HG02678 (cell line): Measurements from ENCODE around the gene CCT5.

Experiments
- ATAC-seq: cut with Tn5 transposase; IDR thresholded peaks from one replicate; pipeline ENCODE4 v1.9.1; 2021; ENCODE audit warnings: mild to moderate bottlenecking, moderate library complexity; ENCODE audit not compliant: unreplicated experiment

The CCT5 gene

DNA sequence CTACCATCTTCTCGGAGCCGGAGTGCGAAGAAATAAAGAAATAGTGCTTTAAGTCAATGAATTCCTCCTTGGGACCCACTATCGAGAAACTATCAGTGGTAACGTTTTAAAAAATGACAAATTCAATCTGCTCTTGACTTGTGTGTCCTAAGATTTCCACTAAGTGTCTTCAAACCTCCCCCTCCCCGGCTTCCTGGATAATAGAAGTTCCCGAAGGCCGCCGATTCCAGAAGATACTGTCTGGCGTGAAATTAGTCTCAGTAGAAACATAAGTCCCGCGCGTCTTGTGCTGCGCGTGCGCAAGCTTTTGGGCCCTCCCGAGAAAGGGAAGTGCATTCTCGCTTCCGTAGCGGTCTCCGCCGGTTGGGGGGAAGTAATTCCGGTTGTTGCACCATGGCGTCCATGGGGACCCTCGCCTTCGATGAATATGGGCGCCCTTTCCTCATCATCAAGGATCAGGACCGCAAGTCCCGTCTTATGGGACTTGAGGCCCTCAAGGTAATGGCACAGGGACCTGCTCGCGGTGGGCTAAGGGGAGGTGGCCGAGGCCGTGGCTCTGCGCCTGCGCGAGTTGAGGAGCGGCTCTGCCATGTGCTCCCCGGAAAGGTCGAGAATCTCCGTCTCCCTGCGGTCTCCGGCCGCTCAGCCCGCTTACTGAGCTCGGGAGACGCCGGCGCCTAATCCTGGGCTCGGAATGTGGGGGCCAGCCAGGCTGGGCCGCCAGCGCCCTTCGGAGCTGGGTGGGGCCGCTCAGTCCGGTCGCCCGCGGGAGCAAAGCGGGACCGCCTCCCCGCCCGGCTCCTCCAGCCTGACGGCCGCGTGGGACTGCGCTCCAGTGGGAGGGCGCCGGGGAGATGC is at the start of gene CCT5:
CCT5 (plus strand) TSS at position 333 of the 858 bp plus-strand sequence; CDS start at position 394, 61 bp downstream.
- ATAC-seq: peak; percentile 80

DNA sequence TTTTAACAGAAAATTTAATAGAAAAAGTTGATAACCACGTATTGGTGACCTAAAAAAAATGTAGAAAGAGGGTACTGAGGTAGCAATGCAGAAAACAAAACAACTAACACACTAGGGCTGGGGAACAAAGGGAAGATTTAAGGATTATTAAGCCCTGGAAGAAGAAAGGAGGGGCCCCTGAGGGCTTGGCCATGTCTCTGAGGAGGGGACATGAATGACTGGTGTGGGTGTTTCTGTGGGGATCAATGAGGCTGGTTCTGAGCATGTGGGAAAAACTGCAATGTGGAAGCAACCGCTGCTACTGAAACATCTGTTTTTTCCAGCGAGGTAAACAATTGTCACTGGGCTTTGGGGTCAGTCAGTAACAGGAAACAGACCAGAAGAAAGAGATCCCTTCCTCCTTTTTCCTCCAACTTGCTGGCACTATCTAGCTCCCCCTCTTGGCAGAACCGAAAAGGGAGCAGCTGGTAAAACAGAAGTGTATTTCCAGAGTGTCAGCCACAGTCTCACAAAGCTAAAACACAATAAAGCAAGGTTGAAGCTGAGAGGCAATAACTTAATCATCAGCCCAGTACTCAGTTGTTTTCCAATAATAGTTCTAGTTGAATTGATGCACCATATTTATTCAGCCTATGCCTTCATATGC is 48.7 kb upstream of the CCT5 start:
- ATAC-seq: no peak

DNA sequence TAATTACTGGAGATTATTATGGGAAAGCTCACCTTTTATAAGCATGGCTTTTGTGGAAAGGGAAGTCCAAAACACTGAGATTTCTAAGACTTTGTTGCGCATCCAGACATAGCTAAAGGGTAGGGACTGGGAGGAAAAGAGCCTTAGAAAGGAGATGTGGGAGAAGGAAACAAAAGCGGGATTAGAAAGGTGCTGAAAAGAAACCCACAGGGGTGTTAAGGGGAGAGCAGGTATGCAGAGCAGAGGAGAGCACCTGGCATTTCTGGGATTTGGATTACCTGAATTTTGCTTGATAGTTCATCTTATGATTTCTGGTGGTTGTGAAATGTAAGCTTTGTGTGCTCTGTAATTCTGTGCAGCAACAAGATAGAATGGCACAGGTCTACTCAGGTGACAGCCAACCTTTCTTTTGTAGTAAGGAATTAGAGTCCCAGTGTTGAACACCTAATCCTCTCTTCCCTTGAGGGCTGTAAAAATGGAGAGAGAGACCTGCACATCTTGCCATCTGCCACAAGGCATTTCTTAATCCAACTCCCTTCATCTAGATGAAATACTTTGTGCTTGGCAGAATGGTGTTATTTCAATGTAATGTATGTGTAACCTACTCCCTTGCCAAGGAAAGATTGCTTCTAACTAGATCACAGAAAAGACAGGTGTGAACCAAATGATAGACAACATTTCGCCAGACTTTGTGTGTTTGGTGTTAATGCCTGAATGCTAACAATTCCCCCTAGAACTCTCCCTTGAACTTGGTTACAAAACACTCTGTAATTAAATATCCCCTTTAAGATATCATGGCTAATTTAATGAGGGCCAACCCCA is 47.8 kb upstream of the CCT5 start:
- no peak for ATAC-seq

DNA sequence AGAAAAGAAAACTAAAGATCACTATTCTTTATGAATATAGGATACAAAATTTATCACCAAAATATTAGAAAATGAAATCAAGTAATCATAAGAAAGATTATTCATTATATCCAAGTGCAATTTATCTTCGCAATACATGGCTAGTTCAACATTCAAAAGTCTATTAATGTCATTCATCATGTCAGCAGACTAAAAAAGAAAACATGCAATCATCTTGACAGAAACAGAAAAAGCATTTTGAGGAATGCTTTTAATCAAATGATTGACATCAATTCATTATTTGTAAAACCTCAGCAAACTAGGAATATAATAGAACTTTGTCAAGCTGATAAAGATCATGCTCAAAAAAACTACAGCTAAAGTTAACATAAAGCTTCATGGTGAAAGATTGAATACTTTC is 41.1 kb upstream of the CCT5 start:
- no peak for ATAC-seq

DNA sequence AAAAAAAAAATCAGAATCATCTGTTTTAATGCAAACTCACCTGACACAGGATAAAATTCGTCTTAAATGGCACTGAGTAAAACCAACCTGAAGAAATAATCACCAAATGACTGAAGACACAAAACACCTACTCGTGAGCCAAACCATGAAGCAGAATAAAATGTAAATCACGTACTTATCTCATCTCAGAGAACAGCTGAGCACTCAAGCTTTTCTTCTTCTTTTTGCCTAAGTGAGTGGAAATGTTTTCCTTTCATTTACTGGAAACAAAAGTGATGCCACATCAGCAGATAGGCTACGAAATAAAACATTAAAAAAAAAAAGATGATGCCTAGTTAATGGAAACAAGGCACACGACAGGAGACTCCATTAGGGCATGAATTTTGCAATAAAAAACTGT is 36.8 kb upstream of the CCT5 start:
- ATAC-seq: no peak

DNA sequence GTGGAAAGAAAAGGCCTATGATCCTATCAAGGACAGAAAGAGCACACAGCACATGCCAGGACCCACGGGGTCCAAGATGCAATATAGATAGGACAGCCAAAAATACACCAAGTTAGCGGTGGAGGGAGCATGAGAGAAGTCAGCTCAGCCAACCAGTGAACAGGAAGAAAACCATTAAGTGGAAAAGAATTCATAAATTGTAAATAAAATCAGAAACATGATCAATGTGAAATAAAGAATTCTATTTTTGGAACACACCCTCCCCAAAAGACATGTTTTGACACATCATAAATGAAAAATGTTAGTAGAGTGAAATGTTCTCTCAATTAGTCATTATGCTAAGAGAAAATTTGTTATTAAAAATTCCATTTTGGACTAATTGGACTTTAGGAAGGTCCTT is 36.0 kb upstream of the CCT5 start:
- no peak for ATAC-seq

DNA sequence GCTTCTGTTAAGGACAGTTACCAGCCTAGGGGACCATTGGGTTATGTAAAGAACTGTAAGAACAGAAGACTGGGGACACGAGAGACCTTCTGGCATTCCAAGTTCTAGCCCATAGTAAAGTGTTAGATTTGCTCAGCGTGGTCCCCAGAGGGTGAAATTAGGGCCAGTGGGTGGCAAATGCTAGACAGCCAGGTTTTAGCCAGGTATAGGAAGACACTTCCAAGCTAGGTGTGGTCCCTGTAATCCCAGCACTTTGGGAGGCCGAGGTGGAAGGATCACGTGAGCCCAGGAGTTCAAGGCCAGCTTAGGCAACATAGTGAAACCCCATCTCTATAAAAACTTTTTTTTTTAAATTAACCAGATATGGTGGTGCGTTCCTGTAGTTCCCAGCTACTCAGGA is 34.7 kb upstream of the CCT5 start:
- no peak for ATAC-seq

DNA sequence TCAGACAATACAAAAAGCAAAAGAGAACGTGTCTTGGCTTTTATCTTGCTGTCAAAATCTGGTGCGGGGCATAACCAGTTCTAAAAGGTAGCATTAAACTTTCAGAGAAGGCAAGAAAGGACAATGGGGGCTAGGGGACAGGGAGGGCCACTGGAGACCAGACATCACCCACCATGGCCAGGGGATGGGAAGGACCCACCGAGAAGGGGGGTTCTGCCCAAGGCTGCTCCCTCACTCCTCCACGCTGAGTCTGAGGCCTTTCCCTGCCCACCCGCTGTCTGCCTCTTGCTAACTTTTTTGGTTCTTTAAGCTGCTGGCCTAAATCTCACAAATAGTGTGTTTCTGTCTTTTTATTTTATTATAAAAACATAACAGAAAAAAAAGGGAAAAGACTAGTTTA is 34.0 kb upstream of the CCT5 start:
- no peak for ATAC-seq

- ATAC-seq: no peak
Measured at GRCh38 chr5:10218658-10219057, 31.4 kb upstream of the CCT5 start.

GRCh38 chr5:10219068-10219467 is 31.0 kb upstream of the CCT5 start:
- no peak for ATAC-seq

DNA sequence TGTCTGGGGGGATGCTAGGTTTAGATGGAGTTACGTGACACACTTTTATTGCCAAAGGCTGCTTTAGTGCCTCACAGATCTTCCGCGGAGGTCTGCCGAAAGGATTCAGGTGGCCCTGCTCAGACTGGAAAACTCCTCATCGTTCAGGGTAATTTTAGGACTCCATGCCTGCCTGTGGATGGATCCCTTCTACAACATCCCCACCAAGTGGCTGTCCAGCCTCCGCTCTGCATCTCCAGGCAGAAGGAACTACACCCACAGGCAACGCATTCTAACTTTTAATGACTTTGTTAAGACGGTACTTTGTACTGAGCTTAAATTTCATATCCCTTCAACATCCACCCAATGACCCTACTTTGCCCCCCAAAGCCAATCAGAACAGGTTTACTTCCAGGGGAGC is 29.8 kb upstream of the CCT5 start:
- ATAC-seq: no peak

DNA sequence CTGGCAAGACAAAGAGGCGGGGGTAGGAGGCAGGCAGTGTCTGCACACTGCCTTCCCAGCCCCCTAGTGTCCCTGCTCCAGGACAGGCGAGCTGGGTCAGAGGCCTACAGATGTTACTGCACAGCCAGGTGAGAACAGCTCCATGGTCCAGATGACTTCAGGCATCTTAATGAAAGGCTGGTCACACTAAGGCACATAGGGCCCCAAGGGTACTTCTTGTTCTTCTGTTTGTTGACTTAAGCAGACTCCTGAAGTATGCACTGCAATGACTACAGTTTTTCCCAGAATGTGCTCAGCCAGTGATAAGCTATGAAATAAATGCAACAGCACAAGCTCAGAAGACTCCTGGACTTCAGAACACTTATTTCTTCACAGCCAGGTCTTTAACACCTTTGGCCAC is 27.8 kb upstream of the CCT5 start:
- ATAC-seq: no peak

DNA sequence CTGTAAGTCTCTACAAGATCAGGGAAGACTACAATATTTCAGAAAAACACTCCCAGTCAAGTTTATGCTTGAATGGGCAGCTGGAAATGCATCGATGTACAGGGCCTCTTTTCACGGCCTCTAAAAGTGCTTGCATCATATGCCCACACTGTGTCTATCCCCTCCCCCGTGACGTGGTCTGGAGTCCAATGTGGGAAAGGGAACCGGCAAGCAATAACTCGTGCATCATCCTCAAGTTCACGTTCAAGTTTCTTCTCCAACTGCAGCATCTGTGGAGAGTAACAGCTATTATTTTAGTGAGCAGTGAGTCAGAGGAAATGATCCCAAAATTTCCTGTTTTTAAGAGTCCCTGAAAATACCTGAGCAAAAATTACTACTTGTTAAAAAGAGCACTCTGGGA is 22.7 kb upstream of the CCT5 start:
- no peak for ATAC-seq

- no peak for ATAC-seq
Measured at GRCh38 chr5:10228288-10228687, 21.8 kb upstream of the CCT5 start.

GRCh38 chr5:10229306-10230048 is 20.6 kb upstream of the CCT5 start:
- no peak for ATAC-seq

GRCh38 chr5:10232386-10232785 is 17.7 kb upstream of the CCT5 start:
- no peak for ATAC-seq

DNA sequence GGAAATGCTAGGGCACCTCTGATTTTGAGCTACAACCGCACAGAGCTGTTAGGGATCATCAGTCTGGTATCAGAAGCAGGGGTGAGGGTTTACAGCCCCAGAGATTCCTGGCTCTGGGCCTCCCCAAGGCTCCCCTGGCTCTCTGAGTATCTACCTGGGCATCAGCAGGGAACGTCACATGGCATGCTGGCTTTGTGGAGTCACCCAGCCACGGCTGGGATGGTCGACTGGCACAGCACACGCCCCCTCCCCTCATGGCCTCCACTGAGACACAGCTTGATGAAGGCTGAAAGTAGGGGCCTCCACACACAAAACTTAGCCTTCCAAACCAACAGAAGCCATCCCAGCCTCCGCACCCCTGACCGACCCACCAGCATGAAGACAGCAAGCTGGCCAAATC is 17.1 kb upstream of the CCT5 start:
- no peak for ATAC-seq

GRCh38 chr5:10233505-10233904 is 16.6 kb upstream of the CCT5 start:
- no peak for ATAC-seq

GRCh38 chr5:10235350-10235749 is 14.7 kb upstream of the CCT5 start:
- ATAC-seq: no peak

DNA sequence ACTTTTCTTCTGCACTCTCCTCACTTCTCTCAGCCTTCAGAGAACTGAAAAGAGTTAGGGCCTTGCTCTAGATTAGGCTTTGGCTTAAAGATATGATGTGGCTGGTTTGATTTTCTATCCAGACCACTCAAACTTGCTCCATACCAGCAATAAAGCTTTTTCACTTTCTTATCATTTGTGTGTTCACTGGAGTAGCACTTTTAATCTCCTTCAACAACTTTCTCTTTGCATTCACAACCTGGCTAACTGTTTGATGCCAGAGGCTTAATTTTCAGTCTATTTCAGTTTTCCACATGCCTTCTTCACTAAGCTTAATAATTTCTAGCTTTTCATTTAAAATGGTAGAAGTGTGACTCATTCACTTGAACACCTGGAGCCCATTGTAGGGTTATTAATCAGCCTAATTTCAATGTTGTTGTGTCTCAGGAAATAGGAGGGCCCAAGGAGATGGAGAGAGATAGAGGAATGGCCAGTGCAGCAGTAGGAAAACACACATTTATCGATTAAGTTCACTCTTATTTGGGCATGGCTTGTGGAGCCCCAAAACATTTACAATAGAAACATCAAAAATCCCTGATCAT is 6.3 kb upstream of the CCT5 start:
- ATAC-seq: peak; percentile 43
